ENCODE measurements around the gene RAB9A.

RAB9A gene

GRCh38 chrX:13694359-13694758 lies 5.4 kb downstream of the RAB9A start:
- Histone ChIP-seq H3K9ac (ENCODE audit: low read length) (no peak overlapping the region), H3K4me1 (ENCODE audit: control insufficient read depth, insufficient read depth, low read length) (peaks cover 38% of the 10 kb centered on the region), H3K36me3 (ENCODE audit: control insufficient read depth, insufficient read depth, low read length) (no peaks in the 10 kb centered on the region), H3K27me3 (ENCODE audit: control insufficient read depth, insufficient read depth, low read length) (no peaks in the 10 kb centered on the region), H3K4me3 (ENCODE audit: low read length) (no peak overlapping the region), H3K9me3 (ENCODE audit: control insufficient read depth, low read length) (no peaks in the 10 kb centered on the region)

DNA sequence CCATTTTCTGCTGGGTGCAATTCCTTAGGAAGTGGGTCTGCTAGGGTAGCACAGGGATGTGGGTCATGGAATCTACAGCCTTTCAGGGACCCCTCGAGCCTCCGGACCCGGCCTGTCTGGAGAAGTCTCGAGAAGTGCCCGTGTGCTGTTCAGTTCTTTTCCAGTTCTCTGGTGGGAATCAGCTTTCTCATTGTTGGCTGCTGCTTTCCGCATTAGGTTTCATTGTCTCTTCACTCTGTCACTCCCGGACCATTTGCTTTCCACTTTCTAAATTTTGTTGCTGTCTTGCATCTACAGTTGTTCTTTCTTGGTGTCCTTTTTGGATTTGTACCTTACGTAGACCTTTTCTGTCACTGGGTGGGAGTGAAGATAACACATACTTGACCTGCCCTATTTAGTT lies 6.1 kb downstream of the RAB9A start:
- Histone ChIP-seq H3K4me1 (ENCODE audit: control insufficient read depth, insufficient read depth, low read length) (peaks cover 40% of the 10 kb centered on the region), H3K36me3 (ENCODE audit: control insufficient read depth, insufficient read depth, low read length) (no peaks in the 10 kb centered on the region), H3K27me3 (ENCODE audit: control insufficient read depth, insufficient read depth, low read length) (no peaks in the 10 kb centered on the region), H3K4me3 (ENCODE audit: low read length) (no peak overlapping the region), H3K9ac (ENCODE audit: low read length) (no peak overlapping the region), H3K9me3 (ENCODE audit: control insufficient read depth, low read length) (no peaks in the 10 kb centered on the region)

DNA sequence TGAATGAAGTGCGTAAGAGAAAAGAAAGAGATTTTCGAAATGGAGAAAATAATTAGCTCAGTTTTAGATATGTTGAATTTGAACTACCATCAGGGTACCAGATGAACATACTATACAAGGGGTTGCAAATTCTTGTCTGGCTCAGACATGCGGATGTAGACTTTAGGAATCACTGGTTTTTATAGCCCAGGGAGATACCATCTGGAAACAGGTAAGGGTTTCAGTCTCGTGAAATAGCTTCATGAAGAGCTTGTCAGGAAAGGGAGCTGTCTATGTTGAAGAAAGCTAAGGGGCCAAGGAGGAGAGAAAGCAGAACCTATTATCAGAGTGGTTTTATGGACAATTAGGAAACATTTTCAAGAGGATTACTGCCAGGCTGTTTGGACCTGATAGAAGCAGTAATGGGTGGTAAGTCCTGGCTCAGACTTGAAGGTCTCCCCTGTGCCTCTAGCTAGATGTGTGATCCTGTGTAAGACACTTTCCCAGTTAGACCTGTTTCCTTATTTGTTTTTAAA lies 6.7 kb downstream of the RAB9A start:
- no peaks in the 10 kb centered on the region for H3K36me3 ChIP-seq (ENCODE audit: control insufficient read depth, insufficient read depth, low read length)
- no peak overlapping the region for H3K4me3 ChIP-seq (ENCODE audit: low read length)
- no peak overlapping the region for H3K9ac ChIP-seq (ENCODE audit: low read length)
- H3K9me3 ChIP-seq (ENCODE audit: control insufficient read depth, low read length): no peaks in the 10 kb centered on the region
- no peaks in the 10 kb centered on the region for H3K27me3 ChIP-seq (ENCODE audit: control insufficient read depth, insufficient read depth, low read length)
- peaks cover 45% of the 10 kb centered on the region for H3K4me1 ChIP-seq (ENCODE audit: control insufficient read depth, insufficient read depth, low read length)

DNA sequence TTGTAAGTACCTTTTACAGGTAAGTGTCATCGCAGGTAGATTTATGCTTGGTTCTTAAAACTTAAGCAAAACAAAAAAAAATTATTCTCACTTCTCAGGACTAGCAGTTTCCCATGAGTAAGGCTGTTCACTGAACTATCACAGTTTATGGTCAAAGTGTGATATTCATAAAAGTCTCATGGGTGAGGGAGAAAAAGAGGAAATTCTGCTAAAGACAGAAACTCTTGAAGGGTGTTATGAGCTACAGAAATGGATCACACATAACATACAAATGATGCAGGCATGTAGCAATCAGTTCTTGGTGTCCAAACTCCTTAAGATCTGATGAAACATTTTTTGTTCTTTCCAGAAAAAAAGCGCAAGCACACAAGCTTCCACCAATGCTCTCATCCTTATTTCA lies 8.5 kb downstream of the RAB9A start:
- no peak overlapping the region for H3K4me3 ChIP-seq (ENCODE audit: low read length)
- no peaks in the 10 kb centered on the region for H3K36me3 ChIP-seq (ENCODE audit: control insufficient read depth, insufficient read depth, low read length)
- no peaks in the 10 kb centered on the region for H3K27me3 ChIP-seq (ENCODE audit: control insufficient read depth, insufficient read depth, low read length)
- peaks cover 42% of the 10 kb centered on the region for H3K4me1 ChIP-seq (ENCODE audit: control insufficient read depth, insufficient read depth, low read length)
- H3K9me3 ChIP-seq (ENCODE audit: control insufficient read depth, low read length): no peaks in the 10 kb centered on the region
- H3K9ac ChIP-seq (ENCODE audit: low read length): no peak overlapping the region

GRCh38 chrX:13697976-13698375 lies 9.0 kb downstream of the RAB9A start:
- Histone ChIP-seq H3K9ac (ENCODE audit: low read length) (no peak overlapping the region), H3K4me1 (ENCODE audit: control insufficient read depth, insufficient read depth, low read length) (peaks cover 36% of the 10 kb centered on the region), H3K9me3 (ENCODE audit: control insufficient read depth, low read length) (no peaks in the 10 kb centered on the region), H3K4me3 (ENCODE audit: low read length) (no peak overlapping the region), H3K36me3 (ENCODE audit: control insufficient read depth, insufficient read depth, low read length) (no peaks in the 10 kb centered on the region), H3K27me3 (ENCODE audit: control insufficient read depth, insufficient read depth, low read length) (no peaks in the 10 kb centered on the region)

GRCh38 chrX:13698432-13698831 lies 9.5 kb downstream of the RAB9A start:
- Histone ChIP-seq H3K9me3 (ENCODE audit: control insufficient read depth, low read length) (no peaks in the 10 kb centered on the region), H3K27me3 (ENCODE audit: control insufficient read depth, insufficient read depth, low read length) (no peaks in the 10 kb centered on the region), H3K36me3 (ENCODE audit: control insufficient read depth, insufficient read depth, low read length) (no peaks in the 10 kb centered on the region), H3K9ac (ENCODE audit: low read length) (no peak overlapping the region), H3K4me1 (ENCODE audit: control insufficient read depth, insufficient read depth, low read length) (peaks cover 32% of the 10 kb centered on the region), H3K4me3 (ENCODE audit: low read length) (no peak overlapping the region)

DNA sequence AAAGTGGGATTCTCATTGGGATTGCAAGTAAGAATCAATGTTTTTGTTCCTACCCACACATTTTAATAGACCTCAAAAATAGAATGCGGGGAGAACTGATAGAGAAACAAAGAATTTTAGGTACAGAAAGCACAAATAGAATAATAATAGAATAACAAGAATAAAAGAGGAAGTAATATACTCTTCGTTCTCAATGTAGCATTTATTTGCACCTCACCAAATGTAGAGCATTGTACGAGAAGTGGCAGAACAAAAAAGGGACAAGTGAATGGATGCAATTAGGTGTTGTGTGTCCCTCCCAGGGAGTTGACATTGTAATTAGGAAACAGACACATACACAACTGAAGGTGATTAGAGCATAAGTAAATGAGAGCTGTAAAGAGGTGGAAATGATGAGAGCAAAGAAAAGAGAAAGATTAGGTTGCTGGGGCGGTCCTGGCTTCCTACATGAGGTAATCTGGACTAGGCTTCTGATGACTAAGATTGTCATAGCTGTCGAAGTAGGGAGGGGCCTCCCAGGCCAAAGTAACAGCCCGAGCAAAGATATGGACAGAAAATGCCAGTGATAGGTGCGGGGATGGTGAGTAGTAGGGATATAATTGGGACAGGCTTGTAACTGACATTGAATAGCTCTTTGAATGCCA lies 10.4 kb downstream of the RAB9A start:
- Histone ChIP-seq H3K27me3 (ENCODE audit: control insufficient read depth, insufficient read depth, low read length) (no peaks in the 10 kb centered on the region), H3K9me3 (ENCODE audit: control insufficient read depth, low read length) (no peaks in the 10 kb centered on the region)

GRCh38 chrX:13700380-13700779 lies 11.5 kb downstream of the RAB9A start:
- H3K9me3 ChIP-seq (ENCODE audit: control insufficient read depth, low read length): no peaks in the 10 kb centered on the region
- H3K4me3 ChIP-seq (ENCODE audit: low read length): no peak overlapping the region
- H3K27me3 ChIP-seq (ENCODE audit: control insufficient read depth, insufficient read depth, low read length): no peaks in the 10 kb centered on the region
- H3K4me1 ChIP-seq (ENCODE audit: control insufficient read depth, insufficient read depth, low read length): peaks cover 20% of the 10 kb centered on the region
- no peaks in the 10 kb centered on the region for H3K36me3 ChIP-seq (ENCODE audit: control insufficient read depth, insufficient read depth, low read length)
- no peak overlapping the region for H3K9ac ChIP-seq (ENCODE audit: low read length)

More for the DNA sequence above, 10.4 kb downstream of the RAB9A start:
- H3K4me3 ChIP-seq (ENCODE audit: low read length): no peak overlapping the region
- no peaks in the 10 kb centered on the region for H3K36me3 ChIP-seq (ENCODE audit: control insufficient read depth, insufficient read depth, low read length)
- no peak overlapping the region for H3K9ac ChIP-seq (ENCODE audit: low read length)
- peaks cover 25% of the 10 kb centered on the region for H3K4me1 ChIP-seq (ENCODE audit: control insufficient read depth, insufficient read depth, low read length)

GRCh38 chrX:13702111-13702789 lies 13.3 kb downstream of the RAB9A start:
- no peaks in the 10 kb centered on the region for H3K27me3 ChIP-seq (ENCODE audit: control insufficient read depth, insufficient read depth, low read length)
- H3K9ac ChIP-seq (ENCODE audit: low read length): no peak overlapping the region
- H3K36me3 ChIP-seq (ENCODE audit: control insufficient read depth, insufficient read depth, low read length): no peaks in the 10 kb centered on the region
- no peak overlapping the region for H3K4me3 ChIP-seq (ENCODE audit: low read length)
- H3K9me3 ChIP-seq (ENCODE audit: control insufficient read depth, low read length): no peaks in the 10 kb centered on the region
- H3K4me1 ChIP-seq (ENCODE audit: control insufficient read depth, insufficient read depth, low read length): peaks cover 20% of the 10 kb centered on the region

DNA sequence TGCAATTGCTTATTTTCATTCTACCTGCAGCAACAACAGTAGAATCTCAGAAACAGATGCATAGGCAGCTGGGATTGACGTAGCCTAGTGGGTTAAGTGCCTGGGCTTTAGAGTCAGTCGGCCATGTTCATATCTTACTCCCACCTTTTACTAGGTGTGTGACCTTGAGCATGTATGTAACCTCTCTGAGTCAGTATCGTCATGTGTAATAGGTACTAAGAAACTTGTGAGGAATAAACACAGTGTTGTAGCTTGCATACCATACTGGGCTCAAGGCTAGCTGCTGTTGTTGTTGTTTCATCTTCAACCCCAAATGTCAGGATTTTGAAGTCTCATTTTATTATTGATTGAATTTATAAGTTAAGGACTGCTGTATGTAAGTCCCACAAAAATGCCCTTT lies 14.2 kb downstream of the RAB9A start:
- Histone ChIP-seq H3K36me3 (ENCODE audit: control insufficient read depth, insufficient read depth, low read length) (no peaks in the 10 kb centered on the region), H3K9ac (ENCODE audit: low read length) (no peak overlapping the region), H3K27me3 (ENCODE audit: control insufficient read depth, insufficient read depth, low read length) (no peaks in the 10 kb centered on the region), H3K9me3 (ENCODE audit: control insufficient read depth, low read length) (no peaks in the 10 kb centered on the region), H3K4me1 (ENCODE audit: control insufficient read depth, insufficient read depth, low read length) (peaks cover 16% of the 10 kb centered on the region), H3K4me3 (ENCODE audit: low read length) (no peak overlapping the region)

DNA sequence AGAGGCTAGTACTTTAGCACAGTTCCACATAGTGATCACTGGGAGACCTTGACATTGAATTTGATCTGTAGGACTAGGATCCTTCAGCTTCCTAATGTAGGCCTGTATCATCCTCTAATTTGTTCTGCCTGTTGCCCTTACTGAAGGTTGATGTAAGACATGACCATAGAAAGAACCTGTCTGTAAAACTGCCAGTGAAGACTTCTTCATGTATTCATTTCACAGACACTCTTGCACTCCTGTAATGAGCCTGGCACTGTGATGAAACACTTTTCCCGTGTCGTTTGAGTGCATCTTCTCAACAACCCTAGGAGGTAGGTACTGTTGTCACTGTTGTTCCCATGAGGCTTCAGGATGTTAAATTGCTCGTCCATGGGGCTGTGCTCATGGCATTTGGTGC lies 14.7 kb downstream of the RAB9A start:
- H3K9me3 ChIP-seq (ENCODE audit: control insufficient read depth, low read length): no peaks in the 10 kb centered on the region
- no peak overlapping the region for H3K9ac ChIP-seq (ENCODE audit: low read length)
- peaks cover 11% of the 10 kb centered on the region for H3K4me1 ChIP-seq (ENCODE audit: control insufficient read depth, insufficient read depth, low read length)
- no peaks in the 10 kb centered on the region for H3K27me3 ChIP-seq (ENCODE audit: control insufficient read depth, insufficient read depth, low read length)
- no peaks in the 10 kb centered on the region for H3K36me3 ChIP-seq (ENCODE audit: control insufficient read depth, insufficient read depth, low read length)
- no peak overlapping the region for H3K4me3 ChIP-seq (ENCODE audit: low read length)

- Histone ChIP-seq H3K4me3 (ENCODE audit: low read length) (no peak overlapping the region), H3K36me3 (ENCODE audit: control insufficient read depth, insufficient read depth, low read length) (no peaks in the 10 kb centered on the region), H3K4me1 (ENCODE audit: control insufficient read depth, insufficient read depth, low read length) (no peaks in the 10 kb centered on the region), H3K9ac (ENCODE audit: low read length) (no peak overlapping the region), H3K9me3 (ENCODE audit: control insufficient read depth, low read length) (no peaks in the 10 kb centered on the region), H3K27me3 (ENCODE audit: control insufficient read depth, insufficient read depth, low read length) (no peaks in the 10 kb centered on the region)
Measured at GRCh38 chrX:13711141-13711540, 22.2 kb downstream of the RAB9A start.

All from mucosa of stomach (tissue), 1 donor.